GM23338 (cell line): ENCODE measurements around the gene PHGDH.

Source experiments
- POLR2AphosphoS5 ChIP-seq: IDR thresholded peaks from 2 replicates; pipeline ENCODE4 v1.6.1; 2016; ENCODE audit warnings: antibody characterized with exemption, low read depth
- TF ChIP-seq, protein P1 (sequence below), 2 experiments: fragments of 200-600 bp in 1 of 2; sonication (generic) in 1 of 2; conservative IDR thresholded peaks; 2 replicates each; pipeline versions ENCODE4 v1.5.1 to v1.6.1; 2016 to 2017; ENCODE audit warnings: antibody characterized with exemption in 2 of 2, low read depth in 2 of 2, mild to moderate bottlenecking in 2 of 2, moderate library complexity in 1 of 2
- TF ChIP-seq, protein P2 (sequence below): IDR thresholded peaks from one replicate; pipeline ENCODE4 v1.6.1; 2018; ENCODE audit warnings: antibody characterized with exemption; ENCODE audit not compliant: unreplicated experiment

DNA sequence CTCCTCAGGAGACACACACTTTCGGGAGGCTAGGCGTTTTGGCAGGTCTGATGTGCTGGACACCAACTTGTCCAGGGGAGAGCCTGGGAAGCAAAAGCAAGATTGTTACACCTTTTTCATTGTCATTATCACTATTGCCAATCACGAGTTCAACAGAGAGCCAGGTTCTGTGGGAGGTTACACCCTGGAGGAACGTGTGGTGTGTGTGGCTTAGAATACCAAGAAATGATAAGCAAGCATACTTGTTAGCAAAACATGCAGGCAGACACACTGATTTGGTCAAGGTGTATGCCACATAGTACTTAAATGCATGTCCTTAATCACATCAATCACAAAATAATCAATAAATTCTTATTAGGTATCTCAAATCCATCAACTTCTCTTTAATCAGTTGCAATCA lies 40.9 kb downstream of the PHGDH start:
- TF ChIP-seq POLR2AphosphoS5, result no peak
- TF ChIP-seq, protein P1, sequence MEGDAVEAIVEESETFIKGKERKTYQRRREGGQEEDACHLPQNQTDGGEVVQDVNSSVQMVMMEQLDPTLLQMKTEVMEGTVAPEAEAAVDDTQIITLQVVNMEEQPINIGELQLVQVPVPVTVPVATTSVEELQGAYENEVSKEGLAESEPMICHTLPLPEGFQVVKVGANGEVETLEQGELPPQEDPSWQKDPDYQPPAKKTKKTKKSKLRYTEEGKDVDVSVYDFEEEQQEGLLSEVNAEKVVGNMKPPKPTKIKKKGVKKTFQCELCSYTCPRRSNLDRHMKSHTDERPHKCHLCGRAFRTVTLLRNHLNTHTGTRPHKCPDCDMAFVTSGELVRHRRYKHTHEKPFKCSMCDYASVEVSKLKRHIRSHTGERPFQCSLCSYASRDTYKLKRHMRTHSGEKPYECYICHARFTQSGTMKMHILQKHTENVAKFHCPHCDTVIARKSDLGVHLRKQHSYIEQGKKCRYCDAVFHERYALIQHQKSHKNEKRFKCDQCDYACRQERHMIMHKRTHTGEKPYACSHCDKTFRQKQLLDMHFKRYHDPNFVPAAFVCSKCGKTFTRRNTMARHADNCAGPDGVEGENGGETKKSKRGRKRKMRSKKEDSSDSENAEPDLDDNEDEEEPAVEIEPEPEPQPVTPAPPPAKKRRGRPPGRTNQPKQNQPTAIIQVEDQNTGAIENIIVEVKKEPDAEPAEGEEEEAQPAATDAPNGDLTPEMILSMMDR (conservative IDR thresholded peaks at IDR 0.05; ENCODE audit: low read depth in 2 of 2), result no peak
- TF ChIP-seq, protein P2, sequence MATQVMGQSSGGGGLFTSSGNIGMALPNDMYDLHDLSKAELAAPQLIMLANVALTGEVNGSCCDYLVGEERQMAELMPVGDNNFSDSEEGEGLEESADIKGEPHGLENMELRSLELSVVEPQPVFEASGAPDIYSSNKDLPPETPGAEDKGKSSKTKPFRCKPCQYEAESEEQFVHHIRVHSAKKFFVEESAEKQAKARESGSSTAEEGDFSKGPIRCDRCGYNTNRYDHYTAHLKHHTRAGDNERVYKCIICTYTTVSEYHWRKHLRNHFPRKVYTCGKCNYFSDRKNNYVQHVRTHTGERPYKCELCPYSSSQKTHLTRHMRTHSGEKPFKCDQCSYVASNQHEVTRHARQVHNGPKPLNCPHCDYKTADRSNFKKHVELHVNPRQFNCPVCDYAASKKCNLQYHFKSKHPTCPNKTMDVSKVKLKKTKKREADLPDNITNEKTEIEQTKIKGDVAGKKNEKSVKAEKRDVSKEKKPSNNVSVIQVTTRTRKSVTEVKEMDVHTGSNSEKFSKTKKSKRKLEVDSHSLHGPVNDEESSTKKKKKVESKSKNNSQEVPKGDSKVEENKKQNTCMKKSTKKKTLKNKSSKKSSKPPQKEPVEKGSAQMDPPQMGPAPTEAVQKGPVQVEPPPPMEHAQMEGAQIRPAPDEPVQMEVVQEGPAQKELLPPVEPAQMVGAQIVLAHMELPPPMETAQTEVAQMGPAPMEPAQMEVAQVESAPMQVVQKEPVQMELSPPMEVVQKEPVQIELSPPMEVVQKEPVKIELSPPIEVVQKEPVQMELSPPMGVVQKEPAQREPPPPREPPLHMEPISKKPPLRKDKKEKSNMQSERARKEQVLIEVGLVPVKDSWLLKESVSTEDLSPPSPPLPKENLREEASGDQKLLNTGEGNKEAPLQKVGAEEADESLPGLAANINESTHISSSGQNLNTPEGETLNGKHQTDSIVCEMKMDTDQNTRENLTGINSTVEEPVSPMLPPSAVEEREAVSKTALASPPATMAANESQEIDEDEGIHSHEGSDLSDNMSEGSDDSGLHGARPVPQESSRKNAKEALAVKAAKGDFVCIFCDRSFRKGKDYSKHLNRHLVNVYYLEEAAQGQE, result no peak
